SKM-1 (cell line): ENCODE measurements around the gene C2orf80.
"Not testable (repeated sequence)": the region's sequence is repeated elsewhere in the genome, so short reads cannot be mapped to it uniquely, and the experiment has no call there.

Experiments
- DNase-seq: peaks from one replicate; lab custom pipeline; 2025; ENCODE audit not compliant: unreplicated experiment; lab: John Stamatoyannopoulos, UW

Gene C2orf80

GRCh38 chr2:208189810-208190503, at the start of gene C2orf80:
Gene C2orf80 (minus strand): TSS chr2:208190030. CDS start chr2:208186986, 3,044 bp downstream.
- no peak for DNase-seq

- no peak for DNase-seq
Observed at GRCh38 chr2:208235860-208236259, 46.0 kb upstream of the C2orf80 start.

- no peak for DNase-seq
Observed at GRCh38 chr2:208234786-208235185, 45.0 kb upstream of the C2orf80 start.

GRCh38 chr2:208228476-208228875, 38.6 kb upstream of the C2orf80 start:
- no peak for DNase-seq

- no peak for DNase-seq
Observed at GRCh38 chr2:208227581-208228232, 37.9 kb upstream of the C2orf80 start.

GRCh38 chr2:208224802-208225201, 35.0 kb upstream of the C2orf80 start:
- DNase-seq, result no peak

GRCh38 chr2:208222351-208222750, 32.5 kb upstream of the C2orf80 start:
- no peak for DNase-seq

GRCh38 chr2:208221873-208222272, 32.0 kb upstream of the C2orf80 start:
- DNase-seq, result not testable (repeated sequence)

- DNase-seq, result no peak
Observed at GRCh38 chr2:208210688-208211451, 21.0 kb upstream of the C2orf80 start.

- DNase-seq, result no peak
Observed at GRCh38 chr2:208208335-208209085, 18.7 kb upstream of the C2orf80 start.

GRCh38 chr2:208207769-208208168, 17.9 kb upstream of the C2orf80 start:
- no peak for DNase-seq

GRCh38 chr2:208204166-208204565, 14.3 kb upstream of the C2orf80 start:
- no peak for DNase-seq

GRCh38 chr2:208195531-208195930, 5.7 kb upstream of the C2orf80 start:
- DNase-seq, result no peak

GRCh38 chr2:208192611-208193236, 2.9 kb upstream of the C2orf80 start:
- DNase-seq, result no peak

GRCh38 chr2:208189069-208189809, 591 bp downstream of the C2orf80 start:
- no peak for DNase-seq

GRCh38 chr2:208186893-208187292, 2.9 kb downstream of the C2orf80 start:
- no peak for DNase-seq

- DNase-seq, result no peak
Observed at GRCh38 chr2:208186465-208186864, 3.4 kb downstream of the C2orf80 start.

- DNase-seq, result no peak
Observed at GRCh38 chr2:208183972-208184705, 5.7 kb downstream of the C2orf80 start.

GRCh38 chr2:208183526-208183925, 6.3 kb downstream of the C2orf80 start:
- DNase-seq, result no peak
